ENCODE results near the gene EPB41L5. TPM values are rescaled to one million over a fixed set of nuclear protein-coding genes. Genes with fewer than 3 reads are reported as not detected.

EPB41L5 gene
- total RNA-seq, 1 donor from 2014 or later = 84.0 TPM

GRCh38 chr2:120161190-120161589, 148.3 kb downstream of the EPB41L5 start:
- no peak overlapping the region for H2AFZ ChIP-seq (replicated peaks)
- Mint-ChIP-seq H3K27me3 (ENCODE audit: insufficient read depth, low read depth) (no peaks in the 10 kb centered on the region), H3K4me1 (no peaks in the 10 kb centered on the region), H3K27ac (no peak overlapping the region), H3K9me3 (peaks cover 14% of the 10 kb centered on the region), H3K36me3 (peaks cover 30% of the 10 kb centered on the region), H3K4me3 (no peak overlapping the region)
- no peaks in the 10 kb centered on the region for H3K27me3 ChIP-seq
- no peak for TF ChIP-seq EZH2 (IDR thresholded peaks at IDR 0.05)
- no peak for TF ChIP-seq CTCF (IDR thresholded peaks at IDR 0.05)
- TF ChIP-seq EZH2phosphoT487 (IDR thresholded peaks at IDR 0.05) = no peak
- no peak for DNase-seq (ENCODE audit: low spot score)
- H3K36me3 ChIP-seq = peaks cover 5% of the 10 kb centered on the region
- no peak overlapping the region for H3K27ac ChIP-seq
- H3K79me2 ChIP-seq (ENCODE audit: low read depth) = no peaks in the 10 kb centered on the region
- no peak overlapping the region for H3K9ac ChIP-seq
- H3K9me3 ChIP-seq (ENCODE audit: low read depth) = peaks cover 4% of the 10 kb centered on the region
- no peak overlapping the region for H3K4me3 ChIP-seq
- H3F3A ChIP-seq (ENCODE audit: low read depth) = no peaks in the 10 kb centered on the region
- no peaks in the 10 kb centered on the region for H3K4me1 ChIP-seq
- H4K20me1 ChIP-seq (ENCODE audit: low read depth) = no peaks in the 10 kb centered on the region
- H3K4me2 ChIP-seq = no peak overlapping the region

- peaks cover 5% of the 10 kb centered on the region for H3K9me3 Mint-ChIP-seq
- peaks cover 22% of the 10 kb centered on the region for H3K36me3 Mint-ChIP-seq
- peaks cover 5% of the 10 kb centered on the region for H3K36me3 ChIP-seq
- no peak overlapping the region for H3K4me3 Mint-ChIP-seq
- no peaks in the 10 kb centered on the region for H3K27me3 Mint-ChIP-seq (ENCODE audit: insufficient read depth, low read depth)
- no peak overlapping the region for H3K27ac Mint-ChIP-seq
- no peaks in the 10 kb centered on the region for H3K9me3 ChIP-seq (ENCODE audit: low read depth)
- H3K4me1 ChIP-seq = no peaks in the 10 kb centered on the region
- H4K20me1 ChIP-seq (ENCODE audit: low read depth) = no peaks in the 10 kb centered on the region
- no peak overlapping the region for H3K4me2 ChIP-seq
- no peak overlapping the region for H3K9ac ChIP-seq
- DNase-seq (ENCODE audit: low spot score) = no peak
- H3K27me3 ChIP-seq = no peaks in the 10 kb centered on the region
- no peaks in the 10 kb centered on the region for H3F3A ChIP-seq (ENCODE audit: low read depth)
- TF ChIP-seq CTCF (IDR thresholded peaks at IDR 0.05) (no peak), EZH2 (IDR thresholded peaks at IDR 0.05) (no peak), EZH2phosphoT487 (IDR thresholded peaks at IDR 0.05) (no peak)
- H3K4me3 ChIP-seq = no peak overlapping the region
- no peaks in the 10 kb centered on the region for H3K4me1 Mint-ChIP-seq
- H3K79me2 ChIP-seq (ENCODE audit: low read depth) = no peaks in the 10 kb centered on the region
- no peak overlapping the region for H2AFZ ChIP-seq (replicated peaks)
- H3K27ac ChIP-seq = no peak overlapping the region
These were observed 149.8 kb downstream of the EPB41L5 start for GRCh38 chr2:120162716-120163115.

- H4K20me1 ChIP-seq (ENCODE audit: low read depth) = no peaks in the 10 kb centered on the region
- peaks cover 15% of the 10 kb centered on the region for H3K36me3 ChIP-seq
- Mint-ChIP-seq H3K4me1 (no peaks in the 10 kb centered on the region), H3K36me3 (peaks cover 28% of the 10 kb centered on the region), H3K9me3 (peaks cover 2% of the 10 kb centered on the region), H3K27ac (no peak overlapping the region), H3K27me3 (ENCODE audit: insufficient read depth, low read depth) (no peaks in the 10 kb centered on the region), H3K4me3 (no peak overlapping the region)
- no peaks in the 10 kb centered on the region for H3F3A ChIP-seq (ENCODE audit: low read depth)
- H3K4me2 ChIP-seq = no peak overlapping the region
- DNase-seq (ENCODE audit: low spot score) = no peak
- TF ChIP-seq EZH2phosphoT487 (IDR thresholded peaks at IDR 0.05) (no peak), CTCF (IDR thresholded peaks at IDR 0.05) (no peak), EZH2 (IDR thresholded peaks at IDR 0.05) (no peak)
- H3K27me3 ChIP-seq = no peaks in the 10 kb centered on the region
- no peak overlapping the region for H2AFZ ChIP-seq (replicated peaks)
- H3K27ac ChIP-seq = no peak overlapping the region
- no peak overlapping the region for H3K9ac ChIP-seq
- H3K79me2 ChIP-seq (ENCODE audit: low read depth) = no peaks in the 10 kb centered on the region
- no peaks in the 10 kb centered on the region for H3K9me3 ChIP-seq (ENCODE audit: low read depth)
- no peak overlapping the region for H3K4me3 ChIP-seq
- H3K4me1 ChIP-seq = no peaks in the 10 kb centered on the region
These were observed 154.4 kb downstream of the EPB41L5 start for GRCh38 chr2:120167272-120167671.
